Thyroid gland (tissue), 4 donors: Measurements from ENCODE around the gene PALLD. TPM values are rescaled to one million over a fixed set of nuclear protein-coding genes. Genes with fewer than 3 reads are reported as not detected.
A peak's percentile ranks its signal among the peaks of the same experiment; 100 is the strongest.

Experiments used
- DNase-seq, 2 donors: peaks; one replicate each; pipeline ENCODE4 v3.0.0-alpha.2; 2019
- H3K27ac ChIP-seq, 3 donors: fragments of 200-600 bp; sonication (generic); 1 replicate in 2 of 3; 2 replicates in 1 of 3; pipeline ENCODE4 v1.5.1; 2016 to 2019; ENCODE audit warnings: mild to moderate bottlenecking in 1 of 3, moderate library complexity in 1 of 3
- H3K27me3 ChIP-seq: fragments of 200-600 bp; sonication (generic); one replicate; pipeline ENCODE4 v1.5.1; 2019
- H3K36me3 ChIP-seq, 2 donors: fragments of 200-600 bp; sonication (generic); one replicate each; pipeline ENCODE4 v1.5.1; 2016 to 2019
- H3K4me1 ChIP-seq, 2 donors: fragments of 200-600 bp; sonication (generic); one replicate each; pipeline ENCODE4 v1.5.1; 2017 to 2019
- H3K4me3 ChIP-seq, 3 donors: fragments of 200-600 bp; sonication (generic); replicated peaks in 1 of 3; 1 replicate in 2 of 3; 2 replicates in 1 of 3; pipeline ENCODE4 v1.5.1; 2016; ENCODE audit warnings: mild to moderate bottlenecking in 1 of 3
- H3K9me3 ChIP-seq: fragments of 200-600 bp; sonication (generic); one replicate; pipeline ENCODE4 v1.5.1; 2017
- POLR2A ChIP-seq, 2 donors: fragments of 450-650 bp; IDR thresholded peaks; one replicate each; pipeline ENCODE4 v1.6.1; 2017; ENCODE audit warnings: antibody characterized with exemption in 2 of 2, mild to moderate bottlenecking in 2 of 2, moderate library complexity in 1 of 2
- whole genome bisulfite sequencing, 2 donors: methylation state at CpG; one replicate each; pipeline ENCODE4 v1.1.5; 2017; 5-methylcytosine and 5-hydroxymethylcytosine counted together
- intact Hi-C: fragments of 100-400 bp; cut with DNase I; formaldehyde crosslinking; loops from one replicate; pipeline ENCODE4 v1.15.1; 2023
- total RNA-seq, 4 donors: library from RNA; depleted of rRNA; stranded (reverse); fragments of >200 nt; gene quantifications; one replicate each; pipeline ENCODE4 v1.2.3, GENCODE V29; 2016
- TF ChIP-seq, protein P1 (sequence below), 6 experiments: fragments of 200-600 bp in 3 of 6; fragments of 450-650 bp in 3 of 6; sonication (generic) in 3 of 6; IDR thresholded peaks; one replicate each; pipeline ENCODE4 v1.5.1; 2016 to 2019; ENCODE audit warnings: antibody characterized with exemption in 6 of 6, mild to moderate bottlenecking in 2 of 6, inconsistent platforms in 1 of 6, moderate library complexity in 1 of 6

PALLD gene
- total RNA-seq, 4 donors from 2014 or later = 152 to 311 (median 226) TPM

DNA sequence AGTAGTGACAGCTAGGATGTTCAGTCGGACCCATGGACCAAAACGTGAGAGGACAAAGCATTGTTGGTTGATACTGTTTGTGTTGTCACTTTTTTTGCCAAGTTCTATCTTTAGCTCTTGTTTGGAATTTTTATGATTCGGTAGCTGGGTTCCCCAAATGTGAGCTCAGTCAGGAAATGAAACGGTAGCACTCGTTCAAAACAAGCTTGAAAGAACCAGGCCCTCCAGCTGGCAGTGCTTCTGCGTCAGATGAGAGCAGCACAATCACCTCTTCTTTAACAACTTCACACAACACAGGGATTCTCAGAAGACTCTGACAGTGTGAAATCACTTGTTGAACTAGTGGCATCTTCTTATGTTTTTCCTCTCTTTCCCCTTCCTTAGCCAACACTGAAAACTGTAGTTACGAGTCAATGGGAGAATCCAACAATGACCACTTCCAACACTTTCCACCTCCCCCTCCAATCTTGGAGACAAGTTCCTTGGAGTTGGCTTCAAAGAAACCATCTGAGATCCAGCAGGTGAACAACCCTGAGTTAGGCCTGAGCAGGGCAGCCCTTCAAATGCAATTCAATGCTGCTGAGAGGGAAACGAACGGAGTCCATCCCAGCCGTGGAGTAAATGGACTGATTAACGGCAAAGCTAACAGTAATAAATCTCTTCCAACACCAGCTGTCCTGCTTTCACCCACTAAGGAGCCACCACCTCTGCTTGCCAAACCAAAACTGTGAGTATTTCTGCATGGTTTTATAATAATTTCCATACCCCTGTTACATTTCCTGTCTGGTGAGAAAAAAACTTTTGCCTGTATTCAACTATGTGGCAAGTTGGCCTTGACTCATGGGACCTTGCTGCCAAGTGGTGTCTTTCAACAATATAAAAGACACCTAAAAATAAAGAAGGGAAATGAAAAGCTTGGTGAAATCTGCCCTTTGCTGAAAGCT lies 214.6 kb downstream of the PALLD start:
- Histone ChIP-seq H3K27me3 (no peaks in the 10 kb centered on the region), H3K9me3 (no peaks in the 10 kb centered on the region), H3K36me3 (no peaks in the 10 kb centered on the region), H3K4me3 (no peak overlapping the region), H3K4me1 (peaks cover 19 to 23% of the 10 kb centered on the region in 2 donors), H3K27ac (peak overlapping the region; percentile 62 to 77 (median 69))
- WGBS, 2 donors = 46 to 65% methylated on average over 11 of the region's 11 CpGs
- peak; percentile 34 to 63 for DNase-seq
- intact Hi-C loops = loop anchor here (5.0 to 10.0 kb wide), 2 partner anchors 123 to 201 kb away; no protein-coding TSS in a partner anchor
- TF ChIP-seq POLR2A (IDR thresholded peaks at IDR 0.05) = peak in 1 of 2 donors; percentile 13
- TF ChIP-seq, protein P1, sequence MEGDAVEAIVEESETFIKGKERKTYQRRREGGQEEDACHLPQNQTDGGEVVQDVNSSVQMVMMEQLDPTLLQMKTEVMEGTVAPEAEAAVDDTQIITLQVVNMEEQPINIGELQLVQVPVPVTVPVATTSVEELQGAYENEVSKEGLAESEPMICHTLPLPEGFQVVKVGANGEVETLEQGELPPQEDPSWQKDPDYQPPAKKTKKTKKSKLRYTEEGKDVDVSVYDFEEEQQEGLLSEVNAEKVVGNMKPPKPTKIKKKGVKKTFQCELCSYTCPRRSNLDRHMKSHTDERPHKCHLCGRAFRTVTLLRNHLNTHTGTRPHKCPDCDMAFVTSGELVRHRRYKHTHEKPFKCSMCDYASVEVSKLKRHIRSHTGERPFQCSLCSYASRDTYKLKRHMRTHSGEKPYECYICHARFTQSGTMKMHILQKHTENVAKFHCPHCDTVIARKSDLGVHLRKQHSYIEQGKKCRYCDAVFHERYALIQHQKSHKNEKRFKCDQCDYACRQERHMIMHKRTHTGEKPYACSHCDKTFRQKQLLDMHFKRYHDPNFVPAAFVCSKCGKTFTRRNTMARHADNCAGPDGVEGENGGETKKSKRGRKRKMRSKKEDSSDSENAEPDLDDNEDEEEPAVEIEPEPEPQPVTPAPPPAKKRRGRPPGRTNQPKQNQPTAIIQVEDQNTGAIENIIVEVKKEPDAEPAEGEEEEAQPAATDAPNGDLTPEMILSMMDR (IDR thresholded peaks at IDR 0.05) = no peak

DNA sequence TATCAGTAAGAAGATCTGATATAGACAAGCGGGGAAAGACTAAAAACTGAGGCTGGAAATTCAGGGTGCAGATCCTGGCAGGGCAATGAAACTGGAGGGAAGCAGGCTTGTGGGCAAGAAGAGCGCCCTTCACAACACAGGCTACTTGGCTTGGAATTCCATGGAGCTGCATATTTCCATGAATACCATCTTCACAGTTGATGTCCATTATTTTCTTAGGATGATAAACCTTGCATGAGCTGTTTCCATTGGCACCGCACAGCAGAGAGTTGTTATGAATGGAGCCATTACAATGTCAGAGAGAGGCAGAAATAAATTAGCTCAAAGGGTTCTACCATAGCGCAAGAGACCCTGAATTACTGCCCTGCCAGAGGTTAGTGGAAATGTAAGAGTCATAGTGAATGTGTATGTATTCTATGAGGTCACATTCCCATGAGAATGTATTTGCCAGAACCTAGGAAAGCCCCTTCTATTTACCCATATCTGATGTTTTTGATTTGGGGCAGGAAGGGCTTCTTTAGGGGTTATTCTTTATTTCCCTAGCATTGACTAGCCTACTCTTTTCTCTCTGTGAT lies 215.6 kb downstream of the PALLD start:
- WGBS, 2 donors = 92 to 95% methylated on average over 4 of the region's 4 CpGs
- H3K27me3 ChIP-seq = no peaks in the 10 kb centered on the region
- H3K4me1 ChIP-seq = peaks cover 28 to 33% of the 10 kb centered on the region in 2 donors
- TF ChIP-seq, protein P1 (IDR thresholded peaks at IDR 0.05) = no peak
- no peak for TF ChIP-seq POLR2A (IDR thresholded peaks at IDR 0.05)
- DNase-seq = no peak
- peak overlapping the region; percentile 62 to 77 (median 69) for H3K27ac ChIP-seq
- H3K9me3 ChIP-seq = no peaks in the 10 kb centered on the region
- no peak overlapping the region for H3K4me3 ChIP-seq
- intact Hi-C loops = loop anchor here (5.0 to 10.0 kb wide), 2 partner anchors 122 to 200 kb away; no protein-coding TSS in a partner anchor
- H3K36me3 ChIP-seq = no peaks in the 10 kb centered on the region

- DNase-seq = no peak
- intact Hi-C loops = loop anchor here (5.0 to 10.0 kb wide), 2 partner anchors 122 to 199 kb away; no protein-coding TSS in a partner anchor
- Histone ChIP-seq H3K4me1 (peaks cover 36 to 41% of the 10 kb centered on the region in 2 donors), H3K4me3 (no peak overlapping the region), H3K27ac (no peak overlapping the region), H3K27me3 (no peaks in the 10 kb centered on the region), H3K9me3 (no peaks in the 10 kb centered on the region), H3K36me3 (no peaks in the 10 kb centered on the region)
- TF ChIP-seq POLR2A (IDR thresholded peaks at IDR 0.05) = no peak
- TF ChIP-seq, protein P1 (IDR thresholded peaks at IDR 0.05) = no peak
- WGBS, 2 donors = 89 to 93% methylated on average over 2 of the region's 2 CpGs
Observed at GRCh38 chr4:168713253-168713652, 216.4 kb downstream of the PALLD start.

- H3K36me3 ChIP-seq = no peaks in the 10 kb centered on the region
- H3K4me1 ChIP-seq = peaks cover 34 to 40% of the 10 kb centered on the region in 2 donors
- intact Hi-C loops = loop anchor here (10.0 kb wide), 1 partner anchor 119 kb away; no protein-coding TSS in a partner anchor
- no peak for DNase-seq
- no peaks in the 10 kb centered on the region for H3K9me3 ChIP-seq
- TF ChIP-seq, protein P1 (IDR thresholded peaks at IDR 0.05) = no peak
- no peak for TF ChIP-seq POLR2A (IDR thresholded peaks at IDR 0.05)
- H3K27me3 ChIP-seq = no peaks in the 10 kb centered on the region
- 84 to 87% methylated on average over 7 of the region's 7 CpGs for WGBS, 2 donors
- no peak overlapping the region for H3K4me3 ChIP-seq
- H3K27ac ChIP-seq = peak overlapping the region; percentile 48 to 77 (median 61)
Observed at GRCh38 chr4:168715896-168716295, 219.0 kb downstream of the PALLD start.
